Tibial nerve (tissue), 4 donors: ENCODE results near the gene WDR1. TPM values are rescaled to one million over a fixed set of nuclear protein-coding genes. Genes with fewer than 3 reads are reported as not detected.

Experiments used
- DNase-seq, 2 donors: peaks; one replicate each; pipeline ENCODE4 v3.0.0-alpha.2; 2019; ENCODE audit warnings: low spot score in 2 of 2
- H3K27ac ChIP-seq, 4 donors: fragments of 200-600 bp; sonication (generic) in 3 of 4; one replicate each; pipeline ENCODE4 v1.5.1; 2017 to 2019; ENCODE audit warnings: mild to moderate bottlenecking in 1 of 4
- H3K27me3 ChIP-seq, 2 donors: fragments of 200-600 bp; sonication (generic) in 1 of 2; one replicate each; pipeline versions ENCODE4 v1.5.1 to v1.6.0; 2017 to 2019
- H3K36me3 ChIP-seq, 3 donors: fragments of 200-600 bp; sonication (generic); one replicate each; pipeline ENCODE4 v1.5.1; 2018 to 2019
- H3K4me1 ChIP-seq, 4 donors: fragments of 200-600 bp; sonication (generic) in 3 of 4; one replicate each; pipeline ENCODE4 v1.5.1; 2017 to 2019
- H3K4me3 ChIP-seq, 4 donors: fragments of 200-600 bp; sonication (generic) in 3 of 4; one replicate each; pipeline ENCODE4 v1.5.1; 2017 to 2019; ENCODE audit warnings: mild to moderate bottlenecking in 1 of 4, moderate library complexity in 1 of 4
- H3K9me3 ChIP-seq, 4 donors: fragments of 200-600 bp; sonication (generic) in 3 of 4; one replicate each; pipeline ENCODE4 v1.5.1; 2017 to 2019
- EP300 ChIP-seq, 2 donors: sonication (generic); formaldehyde crosslinking; IDR thresholded peaks; one replicate each; pipeline ENCODE4 v1.6.1; 2017; ENCODE audit warnings: antibody characterized with exemption in 2 of 2, mild to moderate bottlenecking in 1 of 2
- POLR2A ChIP-seq, 2 donors: fragments of 450-650 bp; IDR thresholded peaks; one replicate each; pipeline ENCODE4 v1.6.1; 2017; ENCODE audit warnings: antibody characterized with exemption in 2 of 2, mild to moderate bottlenecking in 2 of 2, moderate library complexity in 2 of 2
- WGBS, 2 donors: methylation state at CpG; one replicate each; pipeline ENCODE4 v1.1.5; 2018; 5-methylcytosine and 5-hydroxymethylcytosine counted together
- total RNA-seq, 4 donors: library from RNA; depleted of rRNA; stranded (reverse); fragments of >200 nt; gene quantifications; one replicate each; pipeline ENCODE4 v1.1.0, GENCODE V29; 2016
- TF ChIP-seq, protein P1 (sequence below), 5 experiments: fragments of 200-600 bp in 3 of 5; fragments of 450-650 bp in 2 of 5; sonication (generic) in 3 of 5; IDR thresholded peaks; one replicate each; pipeline ENCODE4 v1.5.1; 2016 to 2019; ENCODE audit warnings: antibody characterized with exemption in 5 of 5, mild to moderate bottlenecking in 3 of 5, moderate library complexity in 2 of 5

The WDR1 gene
- total RNA-seq, 4 donors from 2014 or later = 142 to 204 (median 148) TPM

DNA sequence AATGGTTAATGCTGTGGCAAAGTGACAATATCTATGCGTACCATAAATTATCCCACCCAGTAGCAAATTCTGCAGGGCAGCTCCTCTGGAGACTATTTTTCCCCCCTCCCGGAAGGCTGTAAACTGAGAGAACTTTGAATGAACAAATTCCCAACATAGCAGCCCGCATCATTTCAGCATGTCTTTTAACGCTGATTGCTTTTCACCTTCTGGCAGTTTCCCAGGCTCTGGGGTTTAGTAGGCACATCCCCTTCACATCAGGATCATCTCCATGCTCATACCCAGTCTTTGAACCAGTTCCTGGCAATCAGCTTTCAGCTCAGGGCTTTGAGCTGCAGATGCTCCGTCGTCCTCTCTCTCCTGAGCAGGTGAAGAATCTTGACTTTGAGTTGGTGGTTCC is 26.6 kb upstream of the WDR1 start:
- no peak for TF ChIP-seq EP300 (IDR thresholded peaks at IDR 0.05)
- TF ChIP-seq, protein P1, sequence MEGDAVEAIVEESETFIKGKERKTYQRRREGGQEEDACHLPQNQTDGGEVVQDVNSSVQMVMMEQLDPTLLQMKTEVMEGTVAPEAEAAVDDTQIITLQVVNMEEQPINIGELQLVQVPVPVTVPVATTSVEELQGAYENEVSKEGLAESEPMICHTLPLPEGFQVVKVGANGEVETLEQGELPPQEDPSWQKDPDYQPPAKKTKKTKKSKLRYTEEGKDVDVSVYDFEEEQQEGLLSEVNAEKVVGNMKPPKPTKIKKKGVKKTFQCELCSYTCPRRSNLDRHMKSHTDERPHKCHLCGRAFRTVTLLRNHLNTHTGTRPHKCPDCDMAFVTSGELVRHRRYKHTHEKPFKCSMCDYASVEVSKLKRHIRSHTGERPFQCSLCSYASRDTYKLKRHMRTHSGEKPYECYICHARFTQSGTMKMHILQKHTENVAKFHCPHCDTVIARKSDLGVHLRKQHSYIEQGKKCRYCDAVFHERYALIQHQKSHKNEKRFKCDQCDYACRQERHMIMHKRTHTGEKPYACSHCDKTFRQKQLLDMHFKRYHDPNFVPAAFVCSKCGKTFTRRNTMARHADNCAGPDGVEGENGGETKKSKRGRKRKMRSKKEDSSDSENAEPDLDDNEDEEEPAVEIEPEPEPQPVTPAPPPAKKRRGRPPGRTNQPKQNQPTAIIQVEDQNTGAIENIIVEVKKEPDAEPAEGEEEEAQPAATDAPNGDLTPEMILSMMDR (IDR thresholded peaks at IDR 0.05) = no peak
- TF ChIP-seq POLR2A (IDR thresholded peaks at IDR 0.05) = no peak
- no peak overlapping the region for H3K27ac ChIP-seq
- no peak overlapping the region for H3K4me3 ChIP-seq
- no peaks in the 10 kb centered on the region for H3K27me3 ChIP-seq
- DNase-seq = no peak
- no peaks in the 10 kb centered on the region for H3K4me1 ChIP-seq
- H3K36me3 ChIP-seq = no peaks in the 10 kb centered on the region
- WGBS, 2 donors = 83 to 91% methylated on average over 6 of the region's 6 CpGs
- H3K9me3 ChIP-seq = no peaks in the 10 kb centered on the region

GRCh38 chr4:10140866-10141759 is 24.5 kb upstream of the WDR1 start:
- Histone ChIP-seq H3K4me3 (no peak overlapping the region), H3K9me3 (no peaks in the 10 kb centered on the region), H3K27ac (no peak overlapping the region), H3K36me3 (no peaks in the 10 kb centered on the region), H3K27me3 (no peaks in the 10 kb centered on the region), H3K4me1 (no peaks in the 10 kb centered on the region)
- 38% methylated on average over 9 of the region's 10 CpGs for WGBS, 2 donors
- DNase-seq = no peak
- TF ChIP-seq, protein P1 (IDR thresholded peaks at IDR 0.05) = no peak
- no peak for TF ChIP-seq POLR2A (IDR thresholded peaks at IDR 0.05)
- TF ChIP-seq EP300 (IDR thresholded peaks at IDR 0.05) = no peak

DNA sequence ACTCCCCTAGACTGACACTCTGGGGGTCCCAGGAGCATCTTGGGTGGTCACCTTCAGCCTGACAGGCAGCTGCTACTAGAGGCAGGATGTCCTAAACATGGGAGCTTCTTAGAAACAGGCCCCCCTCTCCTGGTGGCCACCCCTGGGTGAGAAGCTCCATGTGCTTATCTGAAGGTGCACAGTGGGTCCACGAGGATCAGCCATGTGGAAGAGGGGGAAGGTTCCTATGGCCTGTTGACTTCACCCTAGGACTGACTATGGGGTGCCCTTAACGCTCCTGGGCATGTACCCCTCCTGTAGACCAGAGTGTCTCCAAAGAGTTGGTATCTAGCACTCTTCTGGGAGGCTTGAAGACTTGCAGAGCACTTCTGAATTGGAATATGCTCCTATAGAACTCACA is 22.9 kb upstream of the WDR1 start:
- no peaks in the 10 kb centered on the region for H3K27me3 ChIP-seq
- no peaks in the 10 kb centered on the region for H3K9me3 ChIP-seq
- no peak for DNase-seq
- no peaks in the 10 kb centered on the region for H3K36me3 ChIP-seq
- no peak overlapping the region for H3K4me3 ChIP-seq
- TF ChIP-seq, protein P1 (IDR thresholded peaks at IDR 0.05) = no peak
- no peak for TF ChIP-seq POLR2A (IDR thresholded peaks at IDR 0.05)
- no peak for TF ChIP-seq EP300 (IDR thresholded peaks at IDR 0.05)
- no peaks in the 10 kb centered on the region for H3K4me1 ChIP-seq
- no peak overlapping the region for H3K27ac ChIP-seq
- 83 to 88% methylated on average over 1 to 2 of the region's 2 CpGs for WGBS, 2 donors

DNA sequence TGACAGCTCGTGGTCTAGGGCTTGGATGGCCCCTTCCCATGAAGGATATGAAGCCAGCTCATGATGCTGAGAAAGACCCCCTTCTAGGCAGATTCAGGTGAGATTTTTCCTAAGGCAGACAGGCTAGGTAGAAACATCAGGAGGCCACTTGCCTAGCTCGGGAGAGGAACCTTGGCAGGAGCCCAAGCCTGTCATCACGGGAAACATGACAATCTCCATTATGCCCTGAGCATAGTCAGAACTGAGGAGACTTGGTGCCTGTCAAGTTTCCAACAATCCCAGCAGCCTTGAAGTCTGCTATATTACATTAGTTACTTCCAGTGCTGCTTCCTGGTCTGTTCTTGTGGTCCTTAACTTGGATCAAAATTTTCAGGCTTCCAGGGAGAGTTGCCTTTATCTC is 18.7 kb upstream of the WDR1 start:
- no peaks in the 10 kb centered on the region for H3K4me1 ChIP-seq
- WGBS, 2 donors = 61 to 69% methylated on average over 3 of the region's 3 CpGs
- DNase-seq = no peak

GRCh38 chr4:10134141-10134540 is 17.5 kb upstream of the WDR1 start:
- WGBS, 2 donors = 89 to 92% methylated on average over 5 of the region's 5 CpGs
- no peak for TF ChIP-seq POLR2A (IDR thresholded peaks at IDR 0.05)
- TF ChIP-seq, protein P1 (IDR thresholded peaks at IDR 0.05) = no peak
- no peak for TF ChIP-seq EP300 (IDR thresholded peaks at IDR 0.05)
- H3K4me1 ChIP-seq = no peaks in the 10 kb centered on the region
- no peaks in the 10 kb centered on the region for H3K36me3 ChIP-seq
- H3K27me3 ChIP-seq = no peaks in the 10 kb centered on the region
- DNase-seq = no peak
- H3K9me3 ChIP-seq = no peaks in the 10 kb centered on the region
- H3K4me3 ChIP-seq = no peak overlapping the region
- H3K27ac ChIP-seq = no peak overlapping the region

More for the DNA sequence above, 18.7 kb upstream of the WDR1 start:
- Histone ChIP-seq H3K27ac (no peak overlapping the region), H3K36me3 (no peaks in the 10 kb centered on the region), H3K27me3 (no peaks in the 10 kb centered on the region), H3K4me3 (no peak overlapping the region), H3K9me3 (no peaks in the 10 kb centered on the region)
- no peak for TF ChIP-seq EP300 (IDR thresholded peaks at IDR 0.05)
- no peak for TF ChIP-seq POLR2A (IDR thresholded peaks at IDR 0.05)
- TF ChIP-seq, protein P1 (IDR thresholded peaks at IDR 0.05) = no peak
